ENCODE results near the gene GLG1.

DNA sequence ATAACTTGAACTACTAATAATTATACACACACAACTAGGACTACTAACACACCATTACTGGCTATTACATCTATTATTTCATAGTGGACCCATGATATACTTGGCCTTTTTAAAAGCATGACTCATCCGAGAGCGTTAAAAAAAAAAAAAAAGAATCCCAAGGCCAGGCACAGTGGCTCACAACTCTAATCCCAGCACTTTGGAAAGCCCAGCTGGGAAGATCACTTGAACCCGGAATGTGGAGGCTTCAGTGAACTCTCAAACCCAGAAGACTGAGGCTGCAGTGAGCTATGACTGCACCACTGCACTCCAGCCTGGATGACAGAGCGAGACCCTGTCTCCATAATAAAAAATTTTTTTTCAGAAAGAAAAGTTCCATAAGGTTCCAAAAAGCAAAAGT lies 3.1 kb downstream of the GLG1 start:
- TF ChIP-seq POLR2A (IDR thresholded peaks at IDR 0.05; ENCODE audit: extremely low read depth, insufficient read length), result no peak
- TF ChIP-seq, protein P1, sequence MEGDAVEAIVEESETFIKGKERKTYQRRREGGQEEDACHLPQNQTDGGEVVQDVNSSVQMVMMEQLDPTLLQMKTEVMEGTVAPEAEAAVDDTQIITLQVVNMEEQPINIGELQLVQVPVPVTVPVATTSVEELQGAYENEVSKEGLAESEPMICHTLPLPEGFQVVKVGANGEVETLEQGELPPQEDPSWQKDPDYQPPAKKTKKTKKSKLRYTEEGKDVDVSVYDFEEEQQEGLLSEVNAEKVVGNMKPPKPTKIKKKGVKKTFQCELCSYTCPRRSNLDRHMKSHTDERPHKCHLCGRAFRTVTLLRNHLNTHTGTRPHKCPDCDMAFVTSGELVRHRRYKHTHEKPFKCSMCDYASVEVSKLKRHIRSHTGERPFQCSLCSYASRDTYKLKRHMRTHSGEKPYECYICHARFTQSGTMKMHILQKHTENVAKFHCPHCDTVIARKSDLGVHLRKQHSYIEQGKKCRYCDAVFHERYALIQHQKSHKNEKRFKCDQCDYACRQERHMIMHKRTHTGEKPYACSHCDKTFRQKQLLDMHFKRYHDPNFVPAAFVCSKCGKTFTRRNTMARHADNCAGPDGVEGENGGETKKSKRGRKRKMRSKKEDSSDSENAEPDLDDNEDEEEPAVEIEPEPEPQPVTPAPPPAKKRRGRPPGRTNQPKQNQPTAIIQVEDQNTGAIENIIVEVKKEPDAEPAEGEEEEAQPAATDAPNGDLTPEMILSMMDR (IDR thresholded peaks at IDR 0.05; ENCODE audit: low read depth, low read length), result no peak
- TF ChIP-seq, protein P2, sequence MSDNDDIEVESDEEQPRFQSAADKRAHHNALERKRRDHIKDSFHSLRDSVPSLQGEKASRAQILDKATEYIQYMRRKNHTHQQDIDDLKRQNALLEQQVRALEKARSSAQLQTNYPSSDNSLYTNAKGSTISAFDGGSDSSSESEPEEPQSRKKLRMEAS (IDR thresholded peaks at IDR 0.05; ENCODE audit: low read depth, low read length), result no peak

Data from NB4 (cell line).